Thyroid gland (tissue), 4 donors: ENCODE results near the gene EXPH5.

ENCODE experiments used
- POLR2A ChIP-seq, 2 donors: fragments of 450-650 bp; IDR thresholded peaks; one replicate each; pipeline ENCODE4 v1.6.1; 2017; ENCODE audit warnings: antibody characterized with exemption in 2 of 2, mild to moderate bottlenecking in 2 of 2, moderate library complexity in 1 of 2
- TF ChIP-seq, protein P1 (sequence below), 6 experiments: fragments of 200-600 bp in 3 of 6; fragments of 450-650 bp in 3 of 6; sonication (generic) in 3 of 6; IDR thresholded peaks; one replicate each; pipeline ENCODE4 v1.5.1; 2016 to 2019; ENCODE audit warnings: antibody characterized with exemption in 6 of 6, mild to moderate bottlenecking in 2 of 6, inconsistent platforms in 1 of 6, moderate library complexity in 1 of 6

DNA sequence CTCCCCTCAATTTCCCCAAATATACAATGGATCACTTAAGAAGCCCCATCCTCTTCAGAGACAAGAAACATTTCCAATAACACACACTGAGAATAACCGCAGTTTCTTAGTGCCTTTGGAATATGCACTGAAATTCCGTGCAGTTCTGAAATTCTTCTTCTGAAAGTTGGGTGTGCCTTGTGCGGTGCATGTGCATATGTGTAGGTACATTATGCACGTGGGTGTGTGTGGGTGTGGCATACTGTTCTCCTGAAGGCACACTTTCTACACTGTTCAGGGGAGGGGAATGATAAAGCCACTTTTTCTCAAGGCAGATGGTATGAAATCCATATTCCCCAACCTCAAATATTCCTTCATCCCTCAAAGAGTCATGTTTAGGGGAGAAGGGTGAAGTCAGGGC, 1.7 kb downstream of the EXPH5 start:
- no peak for TF ChIP-seq POLR2A (IDR thresholded peaks at IDR 0.05)
- TF ChIP-seq, protein P1, sequence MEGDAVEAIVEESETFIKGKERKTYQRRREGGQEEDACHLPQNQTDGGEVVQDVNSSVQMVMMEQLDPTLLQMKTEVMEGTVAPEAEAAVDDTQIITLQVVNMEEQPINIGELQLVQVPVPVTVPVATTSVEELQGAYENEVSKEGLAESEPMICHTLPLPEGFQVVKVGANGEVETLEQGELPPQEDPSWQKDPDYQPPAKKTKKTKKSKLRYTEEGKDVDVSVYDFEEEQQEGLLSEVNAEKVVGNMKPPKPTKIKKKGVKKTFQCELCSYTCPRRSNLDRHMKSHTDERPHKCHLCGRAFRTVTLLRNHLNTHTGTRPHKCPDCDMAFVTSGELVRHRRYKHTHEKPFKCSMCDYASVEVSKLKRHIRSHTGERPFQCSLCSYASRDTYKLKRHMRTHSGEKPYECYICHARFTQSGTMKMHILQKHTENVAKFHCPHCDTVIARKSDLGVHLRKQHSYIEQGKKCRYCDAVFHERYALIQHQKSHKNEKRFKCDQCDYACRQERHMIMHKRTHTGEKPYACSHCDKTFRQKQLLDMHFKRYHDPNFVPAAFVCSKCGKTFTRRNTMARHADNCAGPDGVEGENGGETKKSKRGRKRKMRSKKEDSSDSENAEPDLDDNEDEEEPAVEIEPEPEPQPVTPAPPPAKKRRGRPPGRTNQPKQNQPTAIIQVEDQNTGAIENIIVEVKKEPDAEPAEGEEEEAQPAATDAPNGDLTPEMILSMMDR (IDR thresholded peaks at IDR 0.05), result no peak
